Peyer's patch (tissue), 4 donors: Measurements from ENCODE around the gene TMEM131. TPM values are rescaled to one million over a fixed set of nuclear protein-coding genes. Genes with fewer than 3 reads are reported as not detected.

Source experiments
- DNase-seq, 3 donors: peaks; one replicate each; pipeline ENCODE4 v3.0.0-alpha.2; 2017 to 2019
- H3K27ac ChIP-seq, 4 donors: fragments of 200-600 bp; sonication (generic); one replicate each; pipeline ENCODE4 v1.5.1; 2016 to 2019
- H3K27me3 ChIP-seq, 2 donors: fragments of 200-600 bp; sonication (generic); one replicate each; pipeline ENCODE4 v1.5.1; 2019
- H3K36me3 ChIP-seq, 3 donors: fragments of 200-600 bp; sonication (generic); one replicate each; pipeline ENCODE4 v1.5.1; 2016 to 2019
- H3K4me1 ChIP-seq, 4 donors: fragments of 200-600 bp; sonication (generic); one replicate each; pipeline ENCODE4 v1.5.1; 2016 to 2019
- H3K4me3 ChIP-seq, 4 donors: fragments of 200-600 bp; sonication (generic); 1 replicate in 3 of 4; 2 replicates in 1 of 4; pipeline ENCODE4 v1.5.1; 2016 to 2019; ENCODE audit warnings: mild to moderate bottlenecking in 1 of 4
- H3K9me3 ChIP-seq, 4 donors: fragments of 200-600 bp; sonication (generic); one replicate each; pipeline ENCODE4 v1.5.1; 2016 to 2019; ENCODE audit warnings: mild to moderate bottlenecking in 1 of 4
- CTCF ChIP-seq, 6 experiments: fragments of 450-650 bp in 4 of 6; fragments of 200-600 bp in 2 of 6; sonication (generic) in 1 of 6; IDR thresholded peaks; one replicate each; pipeline ENCODE4 v1.5.1; 2017 to 2019; ENCODE audit warnings: antibody characterized with exemption in 6 of 6, mild to moderate bottlenecking in 3 of 6, moderate library complexity in 1 of 6
- POLR2A ChIP-seq, 2 donors: fragments of 450-650 bp; IDR thresholded peaks; one replicate each; pipeline ENCODE4 v1.5.1; 2017; ENCODE audit warnings: antibody characterized with exemption in 2 of 2, mild to moderate bottlenecking in 2 of 2, moderate library complexity in 2 of 2
- total RNA-seq, 4 donors: library from RNA; depleted of rRNA; stranded (reverse); fragments of >200 nt; gene quantifications; one replicate each; pipeline ENCODE4 v1.1.0, GENCODE V29; 2016

TMEM131 gene
- total RNA-seq, 4 donors from 2014 or later, result 64.6 to 86.3 (median 74.5) TPM

- Histone ChIP-seq H3K9me3 (no peaks in the 10 kb centered on the region), H3K36me3 (peaks cover 0 to 66% (median 0%) of the 10 kb centered on the region in 3 donors), H3K27ac (no peak overlapping the region), H3K4me3 (no peak overlapping the region), H3K27me3 (no peaks in the 10 kb centered on the region), H3K4me1 (no peaks in the 10 kb centered on the region)
- TF ChIP-seq CTCF (IDR thresholded peaks at IDR 0.05) (no peak), POLR2A (IDR thresholded peaks at IDR 0.05) (no peak)
- no peak for DNase-seq
Measured at GRCh38 chr2:97805776-97806175, 190.0 kb downstream of the TMEM131 start.

GRCh38 chr2:97801028-97801427 lies 194.7 kb downstream of the TMEM131 start:
- Histone ChIP-seq H3K9me3 (no peaks in the 10 kb centered on the region), H3K36me3 (peaks cover 0 to 83% (median 0%) of the 10 kb centered on the region in 3 donors), H3K4me1 (no peaks in the 10 kb centered on the region), H3K4me3 (no peak overlapping the region), H3K27me3 (no peaks in the 10 kb centered on the region), H3K27ac (no peak overlapping the region)
- no peak for DNase-seq
- no peak for TF ChIP-seq CTCF (IDR thresholded peaks at IDR 0.05)
- TF ChIP-seq POLR2A (IDR thresholded peaks at IDR 0.05), result no peak

GRCh38 chr2:97798416-97798815 lies 197.3 kb downstream of the TMEM131 start:
- H3K4me3 ChIP-seq, result no peak overlapping the region
- H3K4me1 ChIP-seq, result no peaks in the 10 kb centered on the region
- H3K27ac ChIP-seq, result no peak overlapping the region
- no peaks in the 10 kb centered on the region for H3K27me3 ChIP-seq
- DNase-seq, result no peak
- no peak for TF ChIP-seq POLR2A (IDR thresholded peaks at IDR 0.05)
- TF ChIP-seq CTCF (IDR thresholded peaks at IDR 0.05), result no peak
- H3K9me3 ChIP-seq, result no peaks in the 10 kb centered on the region
- peaks cover 0 to 84% (median 0%) of the 10 kb centered on the region in 3 donors for H3K36me3 ChIP-seq

GRCh38 chr2:97797355-97797754 lies 198.4 kb downstream of the TMEM131 start:
- Histone ChIP-seq H3K36me3 (peaks cover 0 to 85% (median 4%) of the 10 kb centered on the region in 3 donors), H3K4me3 (no peak overlapping the region), H3K9me3 (no peaks in the 10 kb centered on the region), H3K27ac (no peak overlapping the region), H3K27me3 (no peaks in the 10 kb centered on the region), H3K4me1 (no peaks in the 10 kb centered on the region)
- TF ChIP-seq CTCF (IDR thresholded peaks at IDR 0.05), result no peak
- TF ChIP-seq POLR2A (IDR thresholded peaks at IDR 0.05), result no peak
- DNase-seq, result no peak

GRCh38 chr2:97796465-97797126 lies 199.2 kb downstream of the TMEM131 start:
- TF ChIP-seq POLR2A (IDR thresholded peaks at IDR 0.05) (no peak), CTCF (IDR thresholded peaks at IDR 0.05) (no peak)
- peaks cover 0 to 85% (median 4%) of the 10 kb centered on the region in 3 donors for H3K36me3 ChIP-seq
- no peak overlapping the region for H3K4me3 ChIP-seq

More at GRCh38 chr2:97796465-97797126, 199.2 kb downstream of the TMEM131 start:
- Histone ChIP-seq H3K4me1 (no peaks in the 10 kb centered on the region), H3K27ac (no peak overlapping the region), H3K27me3 (no peaks in the 10 kb centered on the region), H3K9me3 (no peaks in the 10 kb centered on the region)
- no peak for DNase-seq
